ENCODE measurements around the gene RFTN1. TPM values are rescaled to one million over a fixed set of nuclear protein-coding genes. Genes with fewer than 3 reads are reported as not detected.

RFTN1 gene
- total RNA-seq, 1 donor from 2014 or later = 0.92 TPM

- Histone ChIP-seq H3K27me3 (no peaks in the 10 kb centered on the region), H3K4me1 (no peaks in the 10 kb centered on the region), H3F3A (ENCODE audit: low read depth) (no peaks in the 10 kb centered on the region), H3K9ac (no peak overlapping the region), H3K36me3 (no peaks in the 10 kb centered on the region), H3K27ac (no peak overlapping the region), H4K20me1 (ENCODE audit: low read depth) (no peaks in the 10 kb centered on the region), H3K4me2 (no peak overlapping the region), H2AFZ (replicated peaks) (peak overlapping the region; percentile 10), H3K4me3 (no peak overlapping the region), H3K9me3 (ENCODE audit: low read depth) (no peaks in the 10 kb centered on the region), H3K79me2 (ENCODE audit: low read depth) (no peaks in the 10 kb centered on the region)
- H3K4me3 Mint-ChIP-seq = no peak overlapping the region
- H3K27ac Mint-ChIP-seq = no peak overlapping the region
- H3K36me3 Mint-ChIP-seq = no peaks in the 10 kb centered on the region
- TF ChIP-seq EZH2phosphoT487 (IDR thresholded peaks at IDR 0.05) (no peak), EZH2 (IDR thresholded peaks at IDR 0.05) (no peak)
- TF ChIP-seq, protein P1, sequence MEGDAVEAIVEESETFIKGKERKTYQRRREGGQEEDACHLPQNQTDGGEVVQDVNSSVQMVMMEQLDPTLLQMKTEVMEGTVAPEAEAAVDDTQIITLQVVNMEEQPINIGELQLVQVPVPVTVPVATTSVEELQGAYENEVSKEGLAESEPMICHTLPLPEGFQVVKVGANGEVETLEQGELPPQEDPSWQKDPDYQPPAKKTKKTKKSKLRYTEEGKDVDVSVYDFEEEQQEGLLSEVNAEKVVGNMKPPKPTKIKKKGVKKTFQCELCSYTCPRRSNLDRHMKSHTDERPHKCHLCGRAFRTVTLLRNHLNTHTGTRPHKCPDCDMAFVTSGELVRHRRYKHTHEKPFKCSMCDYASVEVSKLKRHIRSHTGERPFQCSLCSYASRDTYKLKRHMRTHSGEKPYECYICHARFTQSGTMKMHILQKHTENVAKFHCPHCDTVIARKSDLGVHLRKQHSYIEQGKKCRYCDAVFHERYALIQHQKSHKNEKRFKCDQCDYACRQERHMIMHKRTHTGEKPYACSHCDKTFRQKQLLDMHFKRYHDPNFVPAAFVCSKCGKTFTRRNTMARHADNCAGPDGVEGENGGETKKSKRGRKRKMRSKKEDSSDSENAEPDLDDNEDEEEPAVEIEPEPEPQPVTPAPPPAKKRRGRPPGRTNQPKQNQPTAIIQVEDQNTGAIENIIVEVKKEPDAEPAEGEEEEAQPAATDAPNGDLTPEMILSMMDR (IDR thresholded peaks at IDR 0.05) = no peak
- H3K27me3 Mint-ChIP-seq (ENCODE audit: insufficient read depth, low read depth) = no peaks in the 10 kb centered on the region
- DNase-seq (ENCODE audit: low spot score) = no peak
- no peaks in the 10 kb centered on the region for H3K4me1 Mint-ChIP-seq
- no peaks in the 10 kb centered on the region for H3K9me3 Mint-ChIP-seq
These were observed 72.1 kb downstream of the RFTN1 start for GRCh38 chr3:16441371-16441875.

GRCh38 chr3:16439848-16440708, 73.4 kb downstream of the RFTN1 start:
- H3K27me3 Mint-ChIP-seq (ENCODE audit: insufficient read depth, low read depth) = no peaks in the 10 kb centered on the region
- H3K27ac Mint-ChIP-seq = no peak overlapping the region
- no peak overlapping the region for H3K27ac ChIP-seq

GRCh38 chr3:16439163-16439847, 74.2 kb downstream of the RFTN1 start:
- no peaks in the 10 kb centered on the region for H3K9me3 ChIP-seq (ENCODE audit: low read depth)
- H4K20me1 ChIP-seq (ENCODE audit: low read depth) = no peaks in the 10 kb centered on the region
- TF ChIP-seq EZH2phosphoT487 (IDR thresholded peaks at IDR 0.05) (no peak), EZH2 (IDR thresholded peaks at IDR 0.05) (no peak)
- TF ChIP-seq, protein P1 (IDR thresholded peaks at IDR 0.05) = no peak
- Mint-ChIP-seq H3K4me3 (no peak overlapping the region), H3K27ac (no peak overlapping the region), H3K36me3 (no peaks in the 10 kb centered on the region), H3K9me3 (no peaks in the 10 kb centered on the region), H3K27me3 (ENCODE audit: insufficient read depth, low read depth) (no peaks in the 10 kb centered on the region), H3K4me1 (no peaks in the 10 kb centered on the region)
- H3K4me3 ChIP-seq = no peak overlapping the region
- no peaks in the 10 kb centered on the region for H3K4me1 ChIP-seq
- H2AFZ ChIP-seq (replicated peaks) = no peak overlapping the region
- no peaks in the 10 kb centered on the region for H3F3A ChIP-seq (ENCODE audit: low read depth)
- H3K9ac ChIP-seq = no peak overlapping the region
- H3K27ac ChIP-seq = no peak overlapping the region
- no peaks in the 10 kb centered on the region for H3K36me3 ChIP-seq
- H3K4me2 ChIP-seq = no peak overlapping the region
- no peak for DNase-seq (ENCODE audit: low spot score)
- H3K27me3 ChIP-seq = no peaks in the 10 kb centered on the region
- no peaks in the 10 kb centered on the region for H3K79me2 ChIP-seq (ENCODE audit: low read depth)

More at GRCh38 chr3:16439848-16440708, 73.4 kb downstream of the RFTN1 start:
- no peaks in the 10 kb centered on the region for H3K79me2 ChIP-seq (ENCODE audit: low read depth)
- H3K36me3 Mint-ChIP-seq = no peaks in the 10 kb centered on the region
- no peaks in the 10 kb centered on the region for H3K36me3 ChIP-seq
- H3K4me1 ChIP-seq = no peaks in the 10 kb centered on the region
- H3K27me3 ChIP-seq = no peaks in the 10 kb centered on the region
- H3K9ac ChIP-seq = no peak overlapping the region
- TF ChIP-seq EZH2phosphoT487 (IDR thresholded peaks at IDR 0.05) (no peak), EZH2 (IDR thresholded peaks at IDR 0.05) (no peak)
- TF ChIP-seq, protein P1 (IDR thresholded peaks at IDR 0.05) = no peak
- H3K9me3 Mint-ChIP-seq = no peaks in the 10 kb centered on the region
- no peaks in the 10 kb centered on the region for H3K4me1 Mint-ChIP-seq
- H3F3A ChIP-seq (ENCODE audit: low read depth) = no peaks in the 10 kb centered on the region
- H3K4me3 Mint-ChIP-seq = no peak overlapping the region
- DNase-seq (ENCODE audit: low spot score) = no peak
- no peaks in the 10 kb centered on the region for H3K9me3 ChIP-seq (ENCODE audit: low read depth)
- H3K4me2 ChIP-seq = no peak overlapping the region
- no peak overlapping the region for H3K4me3 ChIP-seq
- no peaks in the 10 kb centered on the region for H4K20me1 ChIP-seq (ENCODE audit: low read depth)
- no peak overlapping the region for H2AFZ ChIP-seq (replicated peaks)
